Parathyroid adenoma (tissue), 2 donors: ENCODE measurements around the gene PTH2.

ENCODE experiments used
- H2AFZ ChIP-seq: fragments of 300-600 bp; sonication (generic); one replicate; pipeline ENCODE4 v1.7.0; 2017; ENCODE audit warnings: antibody characterized with exemption, mild to moderate bottlenecking
- H3K27ac ChIP-seq: fragments of 300-600 bp; sonication (generic); one replicate; pipeline ENCODE4 v1.7.0; 2017
- H3K27me3 ChIP-seq: fragments of 300-600 bp; sonication (generic); one replicate; pipeline ENCODE4 v1.7.0; 2017; ENCODE audit warnings: low read length; ENCODE audit not compliant: control insufficient read depth, insufficient read depth
- H3K36me3 ChIP-seq: fragments of 300-600 bp; sonication (generic); one replicate; pipeline ENCODE4 v1.7.0; 2017; ENCODE audit warnings: low read length; ENCODE audit not compliant: control insufficient read depth, insufficient read depth
- H3K4me1 ChIP-seq: fragments of 300-600 bp; sonication (generic); one replicate; pipeline ENCODE4 v1.7.0; 2017; ENCODE audit warnings: control low read depth
- H3K4me2 ChIP-seq: fragments of 300-600 bp; sonication (generic); one replicate; pipeline ENCODE4 v1.7.0; 2017; ENCODE audit warnings: low read length
- H3K4me3 ChIP-seq: fragments of 300-600 bp; sonication (generic); one replicate; pipeline ENCODE4 v1.7.0; 2017; ENCODE audit warnings: low read depth, low read length
- H3K79me2 ChIP-seq: fragments of 300-600 bp; sonication (generic); one replicate; pipeline ENCODE4 v1.7.0; 2017; ENCODE audit warnings: control low read depth
- H3K9ac ChIP-seq: fragments of 300-600 bp; sonication (generic); one replicate; pipeline ENCODE4 v1.7.0; 2017; ENCODE audit warnings: mild to moderate bottlenecking
- H3K9me3 ChIP-seq: fragments of 300-600 bp; sonication (generic); one replicate; pipeline ENCODE4 v1.7.0; 2017; ENCODE audit warnings: low read length; ENCODE audit not compliant: control insufficient read depth
- CTCF ChIP-seq: fragments of 300-600 bp; sonication (generic); IDR thresholded peaks from one replicate; pipeline ENCODE4 v1.7.0; 2017; ENCODE audit warnings: antibody characterized with exemption, mild to moderate bottlenecking
- donor health status: primary hyperparathyroidism.

PTH2 gene

GRCh38 chr19:49441960-49442350 lies 18.7 kb upstream of the PTH2 start:
- Histone ChIP-seq H3K27me3 (peaks cover 4% of the 10 kb centered on the region), H3K4me1 (no peaks in the 10 kb centered on the region), H3K4me3 (peak overlapping the region; percentile 9), H3K9me3 (no peaks in the 10 kb centered on the region), H3K36me3 (no peaks in the 10 kb centered on the region), H3K9ac (no peak overlapping the region), H3K4me2 (peak overlapping the region; percentile 97), H3K27ac (no peak overlapping the region), H2AFZ (no peak overlapping the region), H3K79me2 (no peaks in the 10 kb centered on the region)
- TF ChIP-seq CTCF = no peak

- H2AFZ ChIP-seq = no peak within 1 kb of the TSS
- H3K4me1 ChIP-seq = no peaks in the 10 kb centered on the region
- H3K9me3 ChIP-seq = no peaks in the 10 kb centered on the region
- peaks cover 4% of the 10 kb centered on the region for H3K27me3 ChIP-seq
- H3K9ac ChIP-seq = no peak within 1 kb of the TSS
- peak within 1 kb of the TSS; percentile 97 for H3K4me2 ChIP-seq
- H3K27ac ChIP-seq = no peak within 1 kb of the TSS
- no peak for TF ChIP-seq CTCF
- no peaks in the 10 kb centered on the region for H3K79me2 ChIP-seq
- H3K4me3 ChIP-seq = peak within 1 kb of the TSS; percentile 9
- H3K36me3 ChIP-seq = no peaks in the 10 kb centered on the region
Measured at GRCh38 chr19:49441210-49441959, 18.1 kb upstream of the PTH2 start, which contains the start of gene SLC17A7. Gene SLC17A7 (minus strand): TSS chr19:49441527. CDS start chr19:49441379, 148 bp downstream.

- H3K4me2 ChIP-seq = no peak overlapping the region
- peaks cover 4% of the 10 kb centered on the region for H3K27me3 ChIP-seq
- H3K9ac ChIP-seq = no peak overlapping the region
- H3K9me3 ChIP-seq = no peaks in the 10 kb centered on the region
- no peaks in the 10 kb centered on the region for H3K4me1 ChIP-seq
- no peak for TF ChIP-seq CTCF
- no peak overlapping the region for H2AFZ ChIP-seq
- no peaks in the 10 kb centered on the region for H3K79me2 ChIP-seq
- no peak overlapping the region for H3K4me3 ChIP-seq
- no peaks in the 10 kb centered on the region for H3K36me3 ChIP-seq
- H3K27ac ChIP-seq = no peak overlapping the region
Measured at GRCh38 chr19:49440439-49441209, 17.4 kb upstream of the PTH2 start.

GRCh38 chr19:49439836-49440235 lies 16.6 kb upstream of the PTH2 start:
- no peak overlapping the region for H2AFZ ChIP-seq
- H3K27me3 ChIP-seq = peaks cover 4% of the 10 kb centered on the region
- H3K4me3 ChIP-seq = no peak overlapping the region
- no peak overlapping the region for H3K4me2 ChIP-seq
- no peak overlapping the region for H3K27ac ChIP-seq
- no peak overlapping the region for H3K9ac ChIP-seq
- TF ChIP-seq CTCF = no peak
- H3K9me3 ChIP-seq = no peaks in the 10 kb centered on the region
- no peaks in the 10 kb centered on the region for H3K79me2 ChIP-seq
- no peaks in the 10 kb centered on the region for H3K4me1 ChIP-seq
- H3K36me3 ChIP-seq = no peaks in the 10 kb centered on the region
